Measurements from ENCODE around the gene ST7.
"Not testable (repeated sequence)": the region's sequence is repeated elsewhere in the genome, so short reads cannot be mapped to it uniquely, and the experiment has no call there.

Gene ST7

GRCh38 chr7:117120321-117120720 is 167.0 kb downstream of the ST7 start:
- FAIRE-seq: peak; percentile 42
- not testable (repeated sequence) for DNase-seq (ENCODE audit: insufficient read length, low spot score)

DNA sequence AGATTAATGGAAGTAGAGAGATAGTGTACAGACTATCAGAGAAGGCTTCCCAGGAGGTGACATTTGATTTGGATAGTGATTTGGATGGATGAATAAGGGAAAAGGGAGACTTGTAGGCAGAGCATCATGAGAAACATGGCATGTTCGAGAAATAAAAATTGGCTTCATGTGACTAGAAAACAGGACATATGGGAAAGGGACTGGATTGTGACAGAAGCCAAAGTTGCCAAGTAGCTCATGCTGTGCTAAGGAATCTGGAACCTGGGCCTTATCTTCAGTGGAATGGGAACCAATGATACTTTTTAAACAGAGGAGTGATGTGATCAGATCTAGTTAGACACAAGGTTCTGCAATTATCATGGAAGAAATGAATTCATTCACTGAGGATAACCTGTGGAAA is 168.7 kb downstream of the ST7 start:
- peak; percentile 56 for FAIRE-seq
- not testable (repeated sequence) for DNase-seq (ENCODE audit: insufficient read length, low spot score)

- no peak for DNase-seq (ENCODE audit: insufficient read length, low spot score)
- no peak for FAIRE-seq
Measured at GRCh38 chr7:117122536-117122935, 169.2 kb downstream of the ST7 start.

GRCh38 chr7:117123311-117123926 is 170.1 kb downstream of the ST7 start:
- DNase-seq (ENCODE audit: insufficient read length, low spot score) (no peak), FAIRE-seq (no peak)

- FAIRE-seq (peak; percentile 8), DNase-seq (ENCODE audit: insufficient read length, low spot score) (no peak)
Measured at GRCh38 chr7:117124591-117125220, 171.4 kb downstream of the ST7 start.

GRCh38 chr7:117126676-117127075 is 173.4 kb downstream of the ST7 start:
- DNase-seq (ENCODE audit: insufficient read length, low spot score) (no peak), FAIRE-seq (no peak)

- FAIRE-seq: peak; percentile 86
- no peak for DNase-seq (ENCODE audit: insufficient read length, low spot score)
Measured at GRCh38 chr7:117127585-117128168, 174.4 kb downstream of the ST7 start.

GRCh38 chr7:117129521-117129955 is 176.2 kb downstream of the ST7 start:
- DNase-seq (ENCODE audit: insufficient read length, low spot score): no peak
- FAIRE-seq: no peak

- FAIRE-seq: no peak
- DNase-seq (ENCODE audit: insufficient read length, low spot score): no peak
Measured at GRCh38 chr7:117130262-117130661, 177.0 kb downstream of the ST7 start.

DNA sequence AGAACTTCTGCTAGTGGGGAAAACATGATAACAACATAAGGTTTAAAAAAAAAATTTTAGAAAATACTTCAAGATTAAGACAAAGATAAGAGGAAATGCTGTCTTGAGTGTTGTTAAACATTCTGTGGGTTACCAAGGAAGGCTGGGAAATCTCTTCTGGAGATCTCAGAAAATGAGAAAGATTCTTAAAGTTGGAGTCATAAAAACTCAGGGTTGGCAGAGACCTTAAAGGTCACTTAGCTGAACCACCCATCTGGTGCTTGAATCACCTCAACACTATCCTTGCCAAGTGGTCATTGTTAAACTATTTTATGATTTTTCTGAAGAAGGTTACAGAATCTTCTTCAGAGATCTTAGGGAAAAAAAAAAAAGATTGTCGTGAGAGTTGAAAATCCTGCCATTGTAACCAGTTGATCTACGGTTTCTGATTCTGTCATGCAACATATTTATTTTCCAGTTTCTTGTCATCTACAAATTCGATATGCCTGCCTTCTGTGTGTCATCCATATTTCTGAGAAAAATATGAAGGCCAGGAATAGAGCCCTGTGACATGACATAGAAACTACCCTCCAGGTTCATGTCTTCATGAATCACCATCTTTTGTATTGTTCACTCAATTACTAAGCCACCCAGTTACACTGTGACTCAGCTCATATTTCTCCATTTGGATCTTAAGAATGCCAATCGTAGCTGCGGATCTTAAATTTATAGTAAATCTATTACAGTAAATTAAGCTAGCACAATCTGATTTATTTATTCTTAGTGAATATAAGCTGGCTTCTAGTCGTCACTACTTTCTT is 179.2 kb downstream of the ST7 start:
- no peak for FAIRE-seq
- DNase-seq (ENCODE audit: insufficient read length, low spot score): no peak

DNA sequence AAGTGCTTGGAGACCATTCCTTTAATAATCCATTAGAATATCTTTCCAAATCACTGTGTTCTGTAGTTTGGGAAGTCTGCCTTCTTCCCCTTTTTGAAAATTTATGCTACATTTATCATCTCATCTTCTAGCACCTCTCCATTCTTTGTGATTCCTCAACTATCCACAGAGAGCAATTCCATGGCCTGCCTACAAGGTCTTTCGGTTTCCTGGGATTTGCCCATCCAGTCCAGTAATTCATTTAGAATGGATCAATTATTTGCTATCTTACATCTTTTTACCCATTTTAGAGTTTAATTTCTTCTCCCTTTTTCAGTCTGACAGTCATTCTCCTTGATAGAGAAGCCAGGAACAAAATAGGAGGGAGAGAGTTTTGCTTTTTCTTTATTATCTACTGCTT is 179.8 kb downstream of the ST7 start:
- FAIRE-seq (no peak), DNase-seq (ENCODE audit: insufficient read length, low spot score) (no peak)

DNA sequence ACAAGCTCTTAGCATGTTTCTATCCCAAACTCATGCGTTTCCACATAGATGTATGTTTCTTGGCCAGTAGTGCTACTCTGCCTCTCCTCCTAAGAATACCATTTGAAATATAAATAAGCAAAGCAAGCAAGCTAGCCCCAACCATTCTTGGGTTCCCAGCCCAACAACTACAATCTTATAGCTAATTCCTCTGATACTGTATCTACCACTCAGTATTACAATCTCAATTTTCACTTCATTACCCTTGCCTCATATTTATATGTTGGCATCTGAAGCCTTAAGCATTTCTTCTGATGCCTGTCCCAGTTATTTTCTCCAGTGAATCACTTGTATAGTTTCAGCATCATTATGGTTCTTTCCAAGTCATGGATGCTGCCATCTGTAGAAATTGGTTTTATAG is 181.1 kb downstream of the ST7 start:
- DNase-seq (ENCODE audit: insufficient read length, low spot score) (no peak), FAIRE-seq (no peak)

DNA sequence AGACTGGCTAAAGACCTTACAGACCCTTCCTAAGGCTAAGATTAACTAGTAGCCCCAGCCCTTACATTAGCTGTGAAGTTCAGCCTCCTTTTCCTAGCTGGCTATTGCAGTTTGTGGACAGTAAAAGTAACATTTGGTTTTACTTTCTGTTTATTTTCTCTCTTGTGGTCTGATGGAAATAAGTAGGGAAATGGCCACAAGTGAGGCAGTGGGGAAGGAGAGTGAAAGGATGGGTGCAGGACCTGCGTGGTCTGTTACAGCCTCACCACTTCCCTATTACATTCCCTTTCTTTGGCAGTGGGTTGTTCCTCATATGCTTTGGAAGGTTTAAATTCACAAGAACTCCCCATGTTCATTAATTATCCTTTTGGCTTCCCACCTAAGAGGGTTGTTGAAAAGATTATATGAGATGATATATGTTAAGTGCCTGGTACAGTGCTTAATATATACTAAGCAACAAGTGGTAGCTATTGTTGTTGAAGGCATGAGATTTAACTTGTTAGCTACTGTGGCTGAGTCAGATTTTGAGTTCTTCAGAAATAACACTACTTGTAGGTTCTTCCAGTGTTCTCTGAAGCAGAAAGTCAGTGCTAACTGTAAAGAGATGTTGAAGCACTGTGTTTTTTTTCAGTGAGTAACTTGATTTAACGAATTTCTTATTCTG is 181.7 kb downstream of the ST7 start:
- DNase-seq (ENCODE audit: insufficient read length, low spot score) (no peak), FAIRE-seq (peak; percentile 64)

DNA sequence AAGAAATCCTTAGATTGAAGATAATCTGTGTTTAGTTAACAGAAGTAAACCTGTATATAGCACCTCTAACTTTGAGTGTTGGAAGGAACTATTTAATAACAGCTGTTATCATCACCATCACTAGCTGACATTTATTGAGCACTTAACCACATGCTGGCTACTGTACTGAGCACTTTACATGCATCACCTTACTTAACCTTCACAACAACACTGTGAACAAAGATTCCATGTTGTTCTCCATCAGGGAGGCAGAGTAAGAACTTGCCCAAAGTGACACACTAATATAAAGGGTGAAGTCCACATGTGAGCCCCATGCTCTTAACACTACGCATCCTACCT is 182.2 kb downstream of the ST7 start:
- FAIRE-seq: no peak

DNA sequence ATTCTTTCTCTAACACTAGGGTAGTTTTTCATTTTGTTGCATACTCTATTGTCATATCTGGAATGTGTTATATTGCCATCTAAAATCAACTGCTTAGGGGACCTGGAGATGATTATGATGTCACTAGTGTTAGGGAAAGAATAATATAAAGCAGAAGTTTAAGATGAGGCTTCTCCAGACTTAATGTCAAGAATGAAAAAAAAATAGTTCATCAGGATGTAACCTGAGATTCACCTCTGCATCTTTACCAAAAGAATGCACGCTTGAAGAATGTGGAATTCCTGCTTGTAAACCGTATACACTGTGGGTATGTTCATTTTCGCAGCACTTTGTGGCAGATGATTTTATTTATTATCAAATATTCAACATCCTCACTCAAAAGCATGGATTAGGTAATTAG is 184.6 kb downstream of the ST7 start:
- DNase-seq (ENCODE audit: insufficient read length, low spot score): no peak
- FAIRE-seq: no peak

More for the DNA sequence above, 182.2 kb downstream of the ST7 start:
- no peak for DNase-seq (ENCODE audit: insufficient read length, low spot score)

DNA sequence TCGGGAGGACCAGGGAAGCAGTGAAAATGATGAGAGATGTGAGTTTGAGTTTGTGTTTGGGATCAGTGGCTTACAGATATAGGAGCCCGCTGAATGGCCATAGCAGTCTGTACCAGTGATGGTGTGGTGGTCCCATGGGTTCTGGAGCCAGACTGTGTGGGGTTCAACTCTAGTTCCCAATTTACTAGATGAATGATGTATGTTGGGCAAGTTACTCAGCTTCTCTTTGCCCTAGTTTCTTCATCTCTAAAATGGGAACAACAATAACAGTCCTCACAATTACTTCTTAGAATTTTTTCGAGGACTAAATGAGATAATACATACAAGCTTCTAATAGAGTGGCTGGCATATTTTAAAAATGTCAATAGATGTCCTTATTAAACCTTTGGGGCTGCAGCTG is 185.2 kb downstream of the ST7 start:
- FAIRE-seq (no peak), DNase-seq (ENCODE audit: insufficient read length, low spot score) (no peak)

DNA sequence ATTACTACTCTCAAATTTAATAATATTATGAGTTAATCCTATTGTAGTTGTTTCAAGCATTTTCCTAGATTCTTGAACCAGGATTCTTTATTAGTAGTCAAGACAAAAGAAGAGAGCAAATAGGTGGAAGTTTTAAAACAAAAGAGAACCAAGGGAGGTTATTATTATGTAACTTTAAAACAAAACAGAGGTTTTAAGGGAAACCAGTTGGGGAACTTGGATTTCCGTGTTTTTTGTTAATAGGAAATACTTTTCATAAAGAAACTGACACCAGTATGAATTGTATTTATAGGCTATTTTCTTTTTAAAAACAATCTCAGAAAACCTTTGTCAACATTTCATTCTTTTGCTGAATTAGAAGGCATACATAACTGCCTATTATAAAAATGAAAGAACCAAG is 185.7 kb downstream of the ST7 start:
- FAIRE-seq (no peak), DNase-seq (ENCODE audit: insufficient read length, low spot score) (no peak)

- no peak for FAIRE-seq
- no peak for DNase-seq (ENCODE audit: insufficient read length, low spot score)
Measured at GRCh38 chr7:117139397-117139984, 186.2 kb downstream of the ST7 start.

DNA sequence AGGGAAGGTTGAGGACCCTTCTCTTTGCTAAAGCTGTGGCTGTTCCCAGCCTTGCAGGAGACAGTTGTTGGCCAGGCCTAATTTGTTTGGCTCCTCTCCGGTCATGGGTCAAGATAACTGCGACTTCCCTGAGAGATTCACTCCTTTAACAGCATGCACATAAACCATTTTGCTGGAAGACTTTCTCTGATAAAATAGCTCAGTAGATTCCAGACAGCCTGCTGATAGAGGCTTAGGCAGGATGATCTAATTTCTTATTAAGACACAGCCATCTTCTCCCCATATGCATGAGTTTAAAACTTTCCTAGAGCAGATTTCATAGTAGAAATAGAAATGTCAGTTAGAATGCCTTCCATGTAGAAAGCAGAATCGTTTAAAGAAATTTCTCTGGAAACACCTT is 187.6 kb downstream of the ST7 start:
- FAIRE-seq (peak; percentile 26), DNase-seq (ENCODE audit: insufficient read length, low spot score) (no peak)

DNA sequence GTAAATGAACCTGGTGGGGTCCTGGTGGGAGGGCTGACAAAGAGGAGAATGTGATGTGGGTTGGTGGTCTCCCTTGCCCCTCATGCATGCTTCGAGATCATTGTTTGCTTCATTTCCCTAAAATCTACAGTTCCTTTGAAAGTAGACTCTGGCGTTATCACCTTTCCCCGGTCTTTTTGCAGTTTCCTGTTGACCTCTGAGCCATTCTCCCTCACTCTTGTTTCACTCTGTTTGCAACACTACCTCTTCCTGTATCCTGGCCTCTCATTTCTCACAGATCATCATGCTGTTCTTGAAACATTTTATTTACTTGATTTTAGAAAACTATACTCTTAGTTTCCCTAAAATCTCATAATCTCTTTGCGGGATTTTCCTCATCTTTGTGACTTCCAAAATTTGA is 189.8 kb downstream of the ST7 start:
- FAIRE-seq: no peak

GRCh38 chr7:117143580-117143979 is 190.3 kb downstream of the ST7 start:
- no peak for FAIRE-seq
- no peak for DNase-seq (ENCODE audit: insufficient read length, low spot score)

More for the DNA sequence above, 189.8 kb downstream of the ST7 start:
- DNase-seq (ENCODE audit: insufficient read length, low spot score): no peak

Measured in GM19239 (cell line).